NCI-H69 (cell line): Measurements from ENCODE around the gene KCNMB1.

Experiments
- DNase-seq: peaks from one replicate; lab custom pipeline; 2025; lab: John Stamatoyannopoulos, UW

The KCNMB1 gene

GRCh38 chr5:170388818-170389549, at the start of gene KCNMB1:
KCNMB1 (minus strand) TSS chr5:170389367; CDS start chr5:170385447, 3,920 bp downstream.
- no peak for DNase-seq

- DNase-seq, result no peak
Measured at GRCh38 chr5:170438581-170438980, 49.4 kb upstream of the KCNMB1 start.

- DNase-seq, result no peak
Measured at GRCh38 chr5:170437621-170438375, 48.6 kb upstream of the KCNMB1 start.

GRCh38 chr5:170436335-170436734, 47.2 kb upstream of the KCNMB1 start:
- DNase-seq, result peak; percentile 20

GRCh38 chr5:170434966-170435605, 45.9 kb upstream of the KCNMB1 start:
- DNase-seq, result peak; percentile 69

- no peak for DNase-seq
Measured at GRCh38 chr5:170432669-170433068, 43.5 kb upstream of the KCNMB1 start.

- DNase-seq, result no peak
Measured at GRCh38 chr5:170431571-170431970, 42.4 kb upstream of the KCNMB1 start.

- no peak for DNase-seq
Measured at GRCh38 chr5:170430866-170431437, 41.8 kb upstream of the KCNMB1 start.

GRCh38 chr5:170430256-170430655, 41.1 kb upstream of the KCNMB1 start:
- DNase-seq, result no peak

GRCh38 chr5:170429014-170429413, 39.8 kb upstream of the KCNMB1 start:
- DNase-seq, result peak; percentile 60

GRCh38 chr5:170427672-170428236, 38.6 kb upstream of the KCNMB1 start:
- peak; percentile 92 for DNase-seq

GRCh38 chr5:170426786-170427185, 37.6 kb upstream of the KCNMB1 start:
- DNase-seq, result no peak

- no peak for DNase-seq
Measured at GRCh38 chr5:170426149-170426767, 37.1 kb upstream of the KCNMB1 start.

- DNase-seq, result no peak
Measured at GRCh38 chr5:170425731-170426130, 36.6 kb upstream of the KCNMB1 start.

- no peak for DNase-seq
Measured at GRCh38 chr5:170424629-170425028, 35.5 kb upstream of the KCNMB1 start.

- DNase-seq, result peak; percentile 83
Measured at GRCh38 chr5:170423692-170424091, 34.5 kb upstream of the KCNMB1 start.

GRCh38 chr5:170421826-170422225, 32.7 kb upstream of the KCNMB1 start:
- DNase-seq, result no peak

- DNase-seq, result peak; percentile 84
Measured at GRCh38 chr5:170420806-170421412, 31.7 kb upstream of the KCNMB1 start.

GRCh38 chr5:170419643-170420042, 30.5 kb upstream of the KCNMB1 start:
- no peak for DNase-seq

GRCh38 chr5:170418736-170419135, 29.6 kb upstream of the KCNMB1 start:
- DNase-seq, result no peak

- DNase-seq, result no peak
Measured at GRCh38 chr5:170416526-170416925, 27.4 kb upstream of the KCNMB1 start.
